GM19238 (cell line): ENCODE data around the gene CDK4.
"Not testable (repeated sequence)": the region's sequence is repeated elsewhere in the genome, so short reads cannot be mapped to it uniquely, and the experiment has no call there.

Source experiments
- DNase-seq: peaks from one replicate; pipeline ENCODE4 v3.0.0; 2011; ENCODE audit warnings: low spot score; ENCODE audit not compliant: insufficient read length

Gene CDK4

GRCh38 chr12:57726151-57726883 lies 25.8 kb downstream of the CDK4 start:
- no peak for DNase-seq

GRCh38 chr12:57725851-57726150 lies 26.3 kb downstream of the CDK4 start:
- no peak for DNase-seq

GRCh38 chr12:57724936-57725740 lies 27.0 kb downstream of the CDK4 start:
- no peak for DNase-seq

GRCh38 chr12:57724003-57724935 lies 27.8 kb downstream of the CDK4 start:
- DNase-seq: no peak

- no peak for DNase-seq
Observed at GRCh38 chr12:57723630-57723962, 28.5 kb downstream of the CDK4 start.

- no peak for DNase-seq
Observed at GRCh38 chr12:57722716-57723629, 29.1 kb downstream of the CDK4 start.

- not testable (repeated sequence) for DNase-seq
Observed at GRCh38 chr12:57721846-57722608, 30.1 kb downstream of the CDK4 start.

- no peak for DNase-seq
Observed at GRCh38 chr12:57720606-57721595, 31.2 kb downstream of the CDK4 start.

GRCh38 chr12:57719777-57720605 lies 32.1 kb downstream of the CDK4 start:
- no peak for DNase-seq

GRCh38 chr12:57718641-57719528 lies 33.2 kb downstream of the CDK4 start:
- DNase-seq: no peak

- no peak for DNase-seq
Observed at GRCh38 chr12:57717846-57718640, 34.1 kb downstream of the CDK4 start.

- DNase-seq: no peak
Observed at GRCh38 chr12:57717131-57717530, 35.0 kb downstream of the CDK4 start.

GRCh38 chr12:57716305-57716704 lies 35.8 kb downstream of the CDK4 start:
- no peak for DNase-seq

GRCh38 chr12:57715786-57716185 lies 36.3 kb downstream of the CDK4 start:
- no peak for DNase-seq

GRCh38 chr12:57715036-57715748 lies 36.9 kb downstream of the CDK4 start:
- not testable (repeated sequence) for DNase-seq

GRCh38 chr12:57713209-57713608 lies 38.9 kb downstream of the CDK4 start:
- DNase-seq: no peak
